Endodermal cell (in vitro differentiated cells): ENCODE data around the gene HINT2. TPM values are rescaled to one million over a fixed set of nuclear protein-coding genes. Genes with fewer than 3 reads are reported as not detected.

Experiments used
- DNase-seq: peaks from one replicate; pipeline ENCODE4 v3.0.0-alpha.2; 2017
- H3K27ac ChIP-seq: 2 replicates; pipeline ENCODE4 v1.5.1; 2013; ENCODE audit warnings: mild to moderate bottlenecking, low read depth, low read length, moderate library complexity
- H3K27me3 ChIP-seq: 2 replicates; pipeline ENCODE4 v1.6.1; 2013; ENCODE audit warnings: mild to moderate bottlenecking, low read length, moderate library complexity; ENCODE audit not compliant: insufficient read depth, control insufficient read depth, poor library complexity, severe bottlenecking
- H3K36me3 ChIP-seq: 2 replicates; pipeline ENCODE4 v1.7.0; 2013; ENCODE audit warnings: mild to moderate bottlenecking, low read length, moderate library complexity; ENCODE audit not compliant: control insufficient read depth, insufficient read depth
- H3K4me1 ChIP-seq: one replicate; pipeline ENCODE4 v1.7.0; 2013; ENCODE audit warnings: low read length; ENCODE audit not compliant: control insufficient read depth, insufficient read depth
- H3K4me3 ChIP-seq: 2 replicates; pipeline ENCODE4 v1.5.1; 2013; ENCODE audit warnings: mild to moderate bottlenecking, low read length, moderate library complexity
- H3K9ac ChIP-seq: 2 replicates; pipeline ENCODE4 v1.6.1; 2013; ENCODE audit warnings: mild to moderate bottlenecking, low read length, moderate library complexity; ENCODE audit not compliant: poor library complexity, severe bottlenecking; ENCODE audit errors: extremely low read depth
- H3K9me3 ChIP-seq: 2 replicates; pipeline ENCODE4 v1.6.1; 2013; ENCODE audit warnings: mild to moderate bottlenecking, low read length, moderate library complexity; ENCODE audit not compliant: control insufficient read depth
- H3K27ac Mint-ChIP-seq: 2 replicates; pipeline ENCODE4 v1.8.0; 2020; ENCODE audit warnings: mixed read lengths
- H3K27me3 Mint-ChIP-seq: 2 replicates; pipeline ENCODE4 v1.8.0; 2021; ENCODE audit warnings: mild to moderate bottlenecking, mixed read lengths; ENCODE audit not compliant: insufficient read depth
- H3K36me3 Mint-ChIP-seq: 2 replicates; pipeline ENCODE4 v1.8.0; 2020; ENCODE audit warnings: low read depth, mixed read lengths
- H3K4me1 Mint-ChIP-seq: 2 replicates; pipeline ENCODE4 v1.8.0; 2020; ENCODE audit warnings: mixed read lengths
- H3K4me3 Mint-ChIP-seq: 2 replicates; pipeline ENCODE4 v1.8.0; 2020; ENCODE audit warnings: mild to moderate bottlenecking, moderate library complexity, mixed read lengths
- H3K9me3 Mint-ChIP-seq: 2 replicates; pipeline ENCODE4 v1.8.0; 2020; ENCODE audit warnings: mild to moderate bottlenecking, mixed read lengths
- CTCF ChIP-seq: fragments of 200-600 bp; sonication (generic); conservative IDR thresholded peaks from 2 replicates; pipeline ENCODE4 v1.5.0; 2021; ENCODE audit warnings: antibody characterized with exemption, mild to moderate bottlenecking
- WGBS, 2 experiments: methylation state at CpG; one replicate each; pipeline versions ENCODE4 v1.1.5 to v1.1.7; 2013; ENCODE audit warnings: missing lambda C conversion rate in 2 of 2, mixed read lengths in 1 of 2; ENCODE audit not compliant: insufficient coverage in 1 of 2, insufficient read length in 1 of 2; 5-methylcytosine and 5-hydroxymethylcytosine counted together
- total RNA-seq, 2 donors: library from RNA; stranded (reverse); fragmentation: NEBNext Ultra II Directional in 1 of 2; extraction: Animal tissue kit (Norgen Biotek cat#: 25700) in 1 of 2; gene quantifications; 2 replicates in 1 of 2; 3 replicates in 1 of 2; pipeline ENCODE4 v1.2.1, GENCODE V29; 2021

Gene HINT2
- total RNA-seq, 2 donors from 2014 or later, result 34.3 to 48.6 TPM

- Mint-ChIP-seq H3K27ac (no peak overlapping the region), H3K27me3 (peaks cover 5% of the 10 kb centered on the region), H3K4me3 (peak overlapping the region; percentile 65), H3K4me1 (peaks cover 14% of the 10 kb centered on the region), H3K36me3 (peaks cover 2% of the 10 kb centered on the region), H3K9me3 (no peaks in the 10 kb centered on the region)
- H3K27me3 ChIP-seq, result no peaks in the 10 kb centered on the region
- no peak overlapping the region for H3K4me3 ChIP-seq
- H3K4me1 ChIP-seq, result peaks cover 7% of the 10 kb centered on the region
- no peak overlapping the region for H3K9ac ChIP-seq
- no peak overlapping the region for H3K27ac ChIP-seq
- no peak for DNase-seq
- TF ChIP-seq CTCF, result no peak
- no peaks in the 10 kb centered on the region for H3K9me3 ChIP-seq
- no peaks in the 10 kb centered on the region for H3K36me3 ChIP-seq
- 93 to 97% methylated on average over 8 to 14 of the region's 14 CpGs for WGBS, 2 experiments
Measured at GRCh38 chr9:35792826-35793225, 22.0 kb downstream of the HINT2 start.

- Mint-ChIP-seq H3K9me3 (no peaks in the 10 kb centered on the region), H3K36me3 (peaks cover 7% of the 10 kb centered on the region), H3K27ac (no peak overlapping the region), H3K4me3 (peak overlapping the region; percentile 65), H3K4me1 (peaks cover 14% of the 10 kb centered on the region), H3K27me3 (peaks cover 5% of the 10 kb centered on the region)
- TF ChIP-seq CTCF, result no peak
- no peak for DNase-seq
- Histone ChIP-seq H3K36me3 (no peaks in the 10 kb centered on the region), H3K4me3 (no peak overlapping the region), H3K9me3 (no peaks in the 10 kb centered on the region), H3K9ac (no peak overlapping the region), H3K4me1 (peaks cover 7% of the 10 kb centered on the region), H3K27me3 (no peaks in the 10 kb centered on the region), H3K27ac (no peak overlapping the region)
- WGBS, 2 experiments, result 88 to 96% methylated on average over 15 to 33 of the region's 34 CpGs
Measured at GRCh38 chr9:35792024-35792813, 22.6 kb downstream of the HINT2 start.

GRCh38 chr9:35791297-35791921, 23.4 kb downstream of the HINT2 start, which contains the start of gene NPR2:
NPR2 (plus strand) TSS chr9:35791591; CDS start chr9:35792409, 818 bp downstream.
- H3K36me3 Mint-ChIP-seq, result peaks cover 11% of the 10 kb centered on the region
- DNase-seq, result peak; percentile 79
- H3K27ac Mint-ChIP-seq, result peak within 1 kb of the TSS; percentile 61
- Histone ChIP-seq H3K4me3 (no peak within 1 kb of the TSS), H3K27me3 (no peaks in the 10 kb centered on the region), H3K4me1 (peaks cover 7% of the 10 kb centered on the region), H3K9me3 (no peaks in the 10 kb centered on the region), H3K36me3 (no peaks in the 10 kb centered on the region), H3K27ac (peak within 1 kb of the TSS; percentile 59), H3K9ac (no peak within 1 kb of the TSS)
- no peaks in the 10 kb centered on the region for H3K9me3 Mint-ChIP-seq
- H3K4me1 Mint-ChIP-seq, result peaks cover 12% of the 10 kb centered on the region
- peaks cover 5% of the 10 kb centered on the region for H3K27me3 Mint-ChIP-seq
- WGBS, 2 experiments, result 2 to 7% methylated on average over 11 to 54 of the region's 64 CpGs
- H3K4me3 Mint-ChIP-seq, result peak within 1 kb of the TSS; percentile 65
- no peak for TF ChIP-seq CTCF
